A549 treated with ZK216348 at 1 μM for 4 hours (cell line): ENCODE data around the gene AEN. TPM values are rescaled to one million over a fixed set of nuclear protein-coding genes. Genes with fewer than 3 reads are reported as not detected.

Experiments
- total RNA-seq: library from RNA; stranded (reverse); fragments of 200-300 nt; extraction: Qiagen RNA extraction; gene quantifications from 5 replicates; pipeline ENCODE4 v1.2.3, GENCODE V29; 2022; ENCODE audit warnings: low read depth

Gene AEN, protein sequence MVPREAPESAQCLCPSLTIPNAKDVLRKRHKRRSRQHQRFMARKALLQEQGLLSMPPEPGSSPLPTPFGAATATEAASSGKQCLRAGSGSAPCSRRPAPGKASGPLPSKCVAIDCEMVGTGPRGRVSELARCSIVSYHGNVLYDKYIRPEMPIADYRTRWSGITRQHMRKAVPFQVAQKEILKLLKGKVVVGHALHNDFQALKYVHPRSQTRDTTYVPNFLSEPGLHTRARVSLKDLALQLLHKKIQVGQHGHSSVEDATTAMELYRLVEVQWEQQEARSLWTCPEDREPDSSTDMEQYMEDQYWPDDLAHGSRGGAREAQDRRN
- total RNA-seq = 64.5 to 87.2 TPM (median 81.1 TPM) in 5 replicates

DNA sequence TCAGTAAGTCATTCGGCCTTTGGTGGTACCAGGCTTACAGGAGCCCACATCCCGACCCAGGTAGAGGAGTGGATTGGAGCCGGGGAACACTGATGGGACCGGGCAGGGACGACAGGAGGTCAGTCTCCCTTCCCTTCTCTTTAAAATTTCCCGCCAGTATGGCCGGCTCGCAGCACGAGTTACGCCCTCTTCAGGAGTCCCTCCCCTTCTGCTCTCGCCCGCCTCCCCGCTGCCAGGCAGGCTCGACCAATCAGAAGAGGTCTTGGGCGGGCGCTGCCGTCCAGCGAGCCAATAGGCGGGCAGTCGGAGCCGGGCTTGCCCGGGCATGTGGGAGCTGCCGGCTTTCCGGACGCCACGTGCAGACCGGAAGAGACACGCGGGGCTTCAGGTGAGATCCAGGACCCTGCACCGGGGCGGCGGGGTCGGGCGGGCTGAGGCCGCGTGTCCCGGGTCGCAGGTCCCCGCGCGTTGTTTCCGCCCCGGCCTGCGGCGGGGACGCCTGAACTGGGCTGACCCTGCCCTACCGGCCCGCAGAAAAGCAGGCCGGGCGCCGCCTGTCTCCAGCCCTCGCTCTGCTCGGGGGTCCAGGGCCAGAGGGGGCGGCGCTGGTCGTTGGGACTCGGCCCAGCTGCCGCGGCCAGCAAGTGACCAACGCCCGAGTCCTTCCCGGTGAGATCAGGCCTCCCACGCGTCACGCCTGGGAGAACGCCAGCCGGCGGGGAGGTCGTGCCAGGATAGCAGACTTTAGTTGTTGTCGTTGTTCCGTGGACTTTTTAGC, at the start of gene AEN:
AEN (plus strand) TSS at position 346 of the 778 bp plus-strand sequence. CDS start 4,870 bp downstream, outside the sequence.

DNA sequence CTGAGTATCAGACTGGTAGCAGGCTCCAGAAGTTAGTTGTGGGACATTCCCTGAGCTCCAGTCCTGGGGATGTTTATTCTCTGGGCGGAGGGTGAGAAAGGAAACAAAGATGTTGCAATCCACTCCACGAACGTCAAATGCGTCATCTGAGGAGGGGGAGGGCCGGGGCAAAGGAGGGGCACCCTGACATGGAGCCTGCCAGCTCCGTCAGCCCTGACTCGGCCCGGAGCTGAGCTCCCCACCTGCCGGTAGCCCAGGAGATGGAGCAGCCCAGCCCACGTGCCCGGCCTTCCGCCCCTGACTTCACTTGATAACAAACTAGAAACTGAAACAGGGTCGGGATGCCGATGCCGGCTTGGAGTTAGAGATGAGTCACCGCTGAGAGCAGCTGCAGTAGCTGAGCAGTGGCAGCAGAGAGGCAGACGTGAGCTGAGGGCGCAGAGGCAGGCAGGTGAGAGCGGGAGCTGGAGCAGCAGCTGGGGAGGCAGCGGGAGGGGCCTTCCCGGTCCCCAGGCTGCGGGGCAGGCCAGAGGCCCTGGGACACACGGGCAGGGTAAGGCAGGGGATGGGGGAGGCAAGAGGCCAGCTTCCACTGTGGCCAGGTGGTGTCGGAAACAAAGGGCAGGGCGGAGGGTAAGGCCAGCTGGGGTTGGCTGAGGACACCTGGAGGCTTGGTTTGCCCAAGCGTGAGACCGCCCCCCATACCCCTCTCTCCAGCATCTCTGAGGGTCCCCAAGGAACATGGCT, 17.7 kb downstream of the AEN start, which contains the start of gene ISG20:
ISG20 (plus strand) TSS at position 391 of the 747 bp plus-strand sequence; CDS start at position 742, 351 bp downstream.

Other genes with a start within 250 kb of the AEN start
- gene MRPL46, start 154.0 kb upstream of the AEN start, total RNA-seq = 51.1 to 65.5 TPM (median 57.6 TPM) in 5 replicates
- gene MRPS11, start 153.6 kb upstream of the AEN start, total RNA-seq = 104 to 122 TPM (median 114 TPM) in 5 replicates
- gene DET1, start 74.7 kb upstream of the AEN start, total RNA-seq = 4.7 to 6.3 TPM (median 5.2 TPM) in 5 replicates
- gene ISG20, start 17.7 kb downstream of the AEN start, total RNA-seq = 23.1 to 46.0 TPM (median 39.6 TPM) in 5 replicates
- 0.35 to 0.78 TPM (median 0.62 TPM) in 5 replicates for gene ACAN, start 182.1 kb downstream of the AEN start, total RNA-seq